Stimulated activated memory B cell treated with anti-CD40 and anti-IgM and Interleukin-4, amounts not matched to agents 10 μg/mL and 1 μg/mL and 100 μg/mL, for 72 hours (primary cell): Measurements from ENCODE around the gene RAMACL.
"Not testable (repeated sequence)": the region's sequence is repeated elsewhere in the genome, so short reads cannot be mapped to it uniquely, and the experiment has no call there.

Experiments used
- ATAC-seq: fragments of 150-1000 bp; cut with Tn5 transposase; 2 replicates; pipeline ENCODE4 v1.10.0; 2021
- H3K27ac Mint-ChIP-seq: one replicate; pipeline ENCODE4 v1.8.0; 2022; ENCODE audit warnings: mild to moderate bottlenecking, mixed read lengths
- H3K27me3 Mint-ChIP-seq: one replicate; pipeline ENCODE4 v1.8.0; 2022; ENCODE audit warnings: mixed read lengths
- H3K36me3 Mint-ChIP-seq: one replicate; pipeline ENCODE4 v1.8.0; 2022; ENCODE audit warnings: mixed read lengths
- H3K4me1 Mint-ChIP-seq: one replicate; pipeline ENCODE4 v1.8.0; 2022; ENCODE audit warnings: mixed read lengths
- H3K4me3 Mint-ChIP-seq: one replicate; pipeline ENCODE4 v1.8.0; 2022; ENCODE audit warnings: mild to moderate bottlenecking, moderate library complexity, mixed read lengths
- H3K9me3 Mint-ChIP-seq: one replicate; pipeline ENCODE4 v1.8.0; 2022; ENCODE audit warnings: mixed read lengths

The RAMACL gene

GRCh38 chr6:166586424-166587156 is at the start of gene RAMACL:
RAMACL (minus strand) TSS chr6:166586678; CDS start chr6:166586477, 201 bp downstream.
- peak within 1 kb of the TSS; percentile 23 for H3K4me3 Mint-ChIP-seq
- peaks cover 40% of the 10 kb centered on the region for H3K4me1 Mint-ChIP-seq
- H3K27ac Mint-ChIP-seq, result peak within 1 kb of the TSS; percentile 82
- H3K9me3 Mint-ChIP-seq, result no peaks in the 10 kb centered on the region
- H3K36me3 Mint-ChIP-seq, result no peaks in the 10 kb centered on the region
- peak; percentile 84 for ATAC-seq
- no peaks in the 10 kb centered on the region for H3K27me3 Mint-ChIP-seq

GRCh38 chr6:166635013-166635970 is 48.8 kb upstream of the RAMACL start:
- Mint-ChIP-seq H3K27me3 (peaks cover 90% of the 10 kb centered on the region), H3K4me1 (peaks cover 32% of the 10 kb centered on the region), H3K36me3 (peaks cover 5% of the 10 kb centered on the region), H3K9me3 (no peaks in the 10 kb centered on the region), H3K4me3 (no peak overlapping the region), H3K27ac (no peak overlapping the region)
- no peak for ATAC-seq

DNA sequence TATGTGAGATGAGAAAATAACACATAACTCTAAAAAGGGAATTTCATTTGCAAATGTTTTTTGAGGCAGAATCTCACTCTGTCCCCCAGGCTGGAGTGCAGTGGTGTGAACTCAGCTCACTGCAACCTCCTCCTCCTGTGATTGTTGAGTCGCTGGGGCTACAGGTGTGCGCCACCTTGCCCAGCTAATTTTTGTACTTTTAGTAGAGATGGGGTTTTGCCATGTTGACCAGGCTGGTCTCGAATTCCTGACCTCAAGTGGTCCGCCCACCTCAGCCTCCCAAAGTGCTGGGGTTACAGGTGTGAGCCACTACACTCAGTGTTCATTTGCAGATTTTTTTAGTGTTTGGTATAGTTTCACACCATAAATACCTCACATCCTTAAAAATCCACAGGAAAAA is 48.1 kb upstream of the RAMACL start:
- H3K4me1 Mint-ChIP-seq, result peaks cover 25% of the 10 kb centered on the region
- peaks cover 90% of the 10 kb centered on the region for H3K27me3 Mint-ChIP-seq
- ATAC-seq, H3K4me3 Mint-ChIP-seq, H3K36me3 Mint-ChIP-seq, H3K27ac Mint-ChIP-seq, H3K9me3 Mint-ChIP-seq: not testable (repeated sequence)

DNA sequence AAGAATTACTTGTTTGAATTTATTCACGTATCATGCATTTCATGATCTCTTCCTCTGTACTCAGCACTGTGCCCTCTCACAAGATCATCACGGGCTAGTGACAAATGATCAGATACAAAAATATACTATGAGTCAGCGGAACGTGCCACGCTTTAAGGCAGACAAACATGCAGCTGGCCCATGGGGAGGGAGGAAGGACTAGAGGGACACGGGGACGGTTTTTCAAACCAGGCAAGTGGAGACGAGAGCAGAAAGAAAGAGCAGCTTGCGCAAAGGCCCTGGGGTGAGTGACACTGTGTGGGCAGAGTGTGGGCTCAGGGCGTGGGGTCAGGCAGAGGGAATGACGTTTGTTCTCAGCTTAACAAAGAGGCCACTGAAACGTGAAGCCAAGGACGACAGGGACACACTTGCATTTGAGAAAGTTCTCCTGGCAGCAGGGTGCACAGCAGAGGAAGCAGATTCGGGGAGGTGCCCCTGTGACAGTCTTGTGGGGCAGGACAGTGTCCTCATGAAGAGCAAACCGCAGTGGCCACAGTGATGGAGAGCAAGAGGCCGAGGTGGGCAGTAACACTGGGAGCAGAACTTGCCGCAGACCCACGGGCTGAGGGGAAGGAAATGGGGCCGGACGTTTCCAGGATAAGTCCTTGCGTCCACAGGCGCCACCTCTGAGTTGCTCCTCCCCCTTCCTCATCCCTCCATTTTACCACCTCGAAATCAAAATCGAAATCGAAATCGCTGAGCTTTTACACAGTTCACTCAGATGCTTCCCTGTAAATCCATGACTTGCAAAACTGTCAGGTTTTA is 47.5 kb upstream of the RAMACL start:
- no peak for ATAC-seq
- peaks cover 90% of the 10 kb centered on the region for H3K27me3 Mint-ChIP-seq
- H3K36me3 Mint-ChIP-seq, result peaks cover 5% of the 10 kb centered on the region
- H3K27ac Mint-ChIP-seq, result no peak overlapping the region
- H3K4me3 Mint-ChIP-seq, result no peak overlapping the region
- H3K4me1 Mint-ChIP-seq, result peaks cover 21% of the 10 kb centered on the region
- no peaks in the 10 kb centered on the region for H3K9me3 Mint-ChIP-seq

- H3K9me3 Mint-ChIP-seq, result no peaks in the 10 kb centered on the region
- H3K4me3 Mint-ChIP-seq, result no peak overlapping the region
- peaks cover 89% of the 10 kb centered on the region for H3K27me3 Mint-ChIP-seq
- no peak for ATAC-seq
- peaks cover 23% of the 10 kb centered on the region for H3K4me1 Mint-ChIP-seq
- peaks cover 5% of the 10 kb centered on the region for H3K36me3 Mint-ChIP-seq
- no peak overlapping the region for H3K27ac Mint-ChIP-seq
Observed at GRCh38 chr6:166632731-166633130, 46.3 kb upstream of the RAMACL start.

- ATAC-seq, result no peak
Observed at GRCh38 chr6:166630462-166630861, 44.0 kb upstream of the RAMACL start.

GRCh38 chr6:166629628-166630027 is 43.1 kb upstream of the RAMACL start:
- Mint-ChIP-seq H3K36me3 (peaks cover 5% of the 10 kb centered on the region), H3K4me1 (peaks cover 31% of the 10 kb centered on the region), H3K27me3 (peaks cover 60% of the 10 kb centered on the region), H3K4me3 (no peak overlapping the region), H3K9me3 (no peaks in the 10 kb centered on the region), H3K27ac (no peak overlapping the region)
- ATAC-seq, result no peak

More at GRCh38 chr6:166630462-166630861, 44.0 kb upstream of the RAMACL start:
- peak overlapping the region; percentile 12 for H3K27ac Mint-ChIP-seq
- H3K4me3 Mint-ChIP-seq, result no peak overlapping the region
- H3K9me3 Mint-ChIP-seq, result no peaks in the 10 kb centered on the region
- H3K36me3 Mint-ChIP-seq, result peaks cover 5% of the 10 kb centered on the region
- H3K4me1 Mint-ChIP-seq, result peaks cover 28% of the 10 kb centered on the region
- peaks cover 66% of the 10 kb centered on the region for H3K27me3 Mint-ChIP-seq

GRCh38 chr6:166627875-166628801 is 41.7 kb upstream of the RAMACL start:
- Mint-ChIP-seq H3K4me1 (peaks cover 31% of the 10 kb centered on the region), H3K27ac (peak overlapping the region; percentile 91), H3K4me3 (peak overlapping the region; percentile 92), H3K36me3 (peaks cover 5% of the 10 kb centered on the region), H3K9me3 (no peaks in the 10 kb centered on the region), H3K27me3 (peaks cover 51% of the 10 kb centered on the region)
- ATAC-seq, result peak; percentile 49

DNA sequence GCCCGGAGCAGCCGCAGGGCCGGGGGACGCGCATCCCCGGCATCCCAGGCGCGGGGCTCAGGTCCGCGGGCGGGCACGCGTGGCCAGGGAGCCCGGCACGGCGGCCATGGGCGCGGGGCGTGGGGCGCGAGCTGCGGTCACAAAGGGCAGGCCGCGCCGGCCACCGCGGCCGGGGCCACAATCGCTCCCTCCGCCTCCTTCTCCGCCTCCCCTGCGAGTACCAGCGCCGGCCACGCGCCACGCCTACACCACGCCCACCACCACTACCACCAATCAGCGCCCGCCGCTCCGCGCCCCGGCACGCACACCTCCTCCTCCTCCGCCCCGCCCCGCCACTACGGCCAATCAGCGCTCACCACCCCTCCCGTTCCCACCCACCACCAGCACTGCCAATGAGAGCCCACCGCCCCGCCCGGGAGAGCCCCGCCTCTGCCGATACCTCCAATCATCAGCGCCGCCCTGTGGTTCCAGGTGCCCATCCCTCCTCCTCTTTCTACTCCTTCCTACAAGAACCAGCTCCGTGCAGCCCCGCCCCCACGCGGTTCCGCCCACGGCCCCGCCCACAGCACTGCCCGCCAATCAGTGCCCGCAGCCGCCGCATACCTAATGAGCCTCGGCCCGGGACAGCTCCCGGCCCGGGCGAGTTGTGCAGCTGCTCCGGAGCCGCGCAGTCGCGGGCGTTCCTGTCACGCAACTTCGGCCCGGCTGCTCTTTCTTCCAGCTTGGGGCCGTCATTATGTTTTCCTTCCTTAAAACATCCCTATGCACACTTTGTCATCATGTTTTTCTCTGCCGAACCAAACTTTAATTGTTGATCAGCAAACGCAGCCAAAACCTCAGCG is 40.8 kb upstream of the RAMACL start, which contains the start of gene RPS6KA2:
Gene RPS6KA2, minus strand, starts transcription at position 219 of the 842 bp plus-strand sequence. CDS start 232 bp downstream, outside the sequence.
- ATAC-seq, result peak; percentile 95
- Mint-ChIP-seq H3K4me1 (peaks cover 31% of the 10 kb centered on the region), H3K4me3 (peak within 1 kb of the TSS; percentile 92)

GRCh38 chr6:166626177-166627032 is 39.9 kb upstream of the RAMACL start:
- H3K27me3 Mint-ChIP-seq, result peaks cover 34% of the 10 kb centered on the region
- peak; percentile 2 for ATAC-seq
- H3K4me3 Mint-ChIP-seq, result peak overlapping the region; percentile 81
- H3K27ac Mint-ChIP-seq, result peak overlapping the region; percentile 91
- H3K36me3 Mint-ChIP-seq, result no peaks in the 10 kb centered on the region
- no peaks in the 10 kb centered on the region for H3K9me3 Mint-ChIP-seq
- peaks cover 31% of the 10 kb centered on the region for H3K4me1 Mint-ChIP-seq

More for the DNA sequence above, 40.8 kb upstream of the RAMACL start, which contains the start of gene RPS6KA2:
- H3K36me3 Mint-ChIP-seq, result no peaks in the 10 kb centered on the region
- H3K27me3 Mint-ChIP-seq, result peaks cover 42% of the 10 kb centered on the region
- peak within 1 kb of the TSS; percentile 91 for H3K27ac Mint-ChIP-seq
- H3K9me3 Mint-ChIP-seq, result no peaks in the 10 kb centered on the region

DNA sequence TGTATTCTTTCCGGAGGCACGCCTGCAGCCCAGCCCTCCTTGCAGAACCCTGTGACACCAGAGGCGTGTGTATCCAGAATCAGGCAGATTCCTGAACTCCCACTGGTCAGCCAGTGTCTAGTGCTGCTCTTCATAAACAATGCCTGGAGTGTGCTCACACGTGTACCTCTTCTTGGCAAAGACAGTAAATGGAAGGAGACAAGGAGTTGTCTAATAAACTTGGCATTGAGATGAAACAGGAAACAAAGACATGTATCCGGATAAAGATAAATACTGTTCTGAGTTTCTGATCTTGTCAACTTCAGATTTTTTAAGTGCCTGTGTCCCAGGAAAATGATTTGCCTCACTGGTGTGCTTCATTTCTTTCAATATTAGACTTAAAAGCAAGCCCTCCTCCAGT is 38.9 kb upstream of the RAMACL start:
- Mint-ChIP-seq H3K36me3 (no peaks in the 10 kb centered on the region), H3K4me3 (no peak overlapping the region), H3K4me1 (peaks cover 27% of the 10 kb centered on the region), H3K9me3 (no peaks in the 10 kb centered on the region), H3K27me3 (peaks cover 23% of the 10 kb centered on the region), H3K27ac (no peak overlapping the region)
- no peak for ATAC-seq

DNA sequence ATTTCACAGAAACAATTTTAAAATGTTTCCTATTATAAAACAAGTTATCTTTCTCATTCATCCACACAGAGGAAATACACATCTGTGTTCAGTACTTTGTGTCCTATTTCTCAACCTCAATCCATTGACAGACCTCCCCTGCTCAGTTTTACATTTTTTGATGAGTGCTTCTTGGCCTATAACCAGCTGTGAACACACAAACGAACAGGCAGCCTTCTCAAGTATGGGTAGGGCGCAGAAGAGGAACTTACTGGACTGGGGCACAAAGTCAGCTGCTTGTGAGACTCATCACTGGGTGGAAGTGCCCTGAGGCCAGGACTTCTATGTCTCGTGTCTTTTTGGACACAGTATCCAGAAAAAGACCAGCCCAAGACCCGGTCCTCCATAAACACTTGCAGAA is 37.8 kb upstream of the RAMACL start:
- Mint-ChIP-seq H3K4me1 (peaks cover 27% of the 10 kb centered on the region), H3K27ac (no peak overlapping the region), H3K36me3 (no peaks in the 10 kb centered on the region), H3K27me3 (peaks cover 12% of the 10 kb centered on the region), H3K4me3 (no peak overlapping the region), H3K9me3 (no peaks in the 10 kb centered on the region)
- no peak for ATAC-seq
